ENCODE results near the gene SELENOT.

DNA sequence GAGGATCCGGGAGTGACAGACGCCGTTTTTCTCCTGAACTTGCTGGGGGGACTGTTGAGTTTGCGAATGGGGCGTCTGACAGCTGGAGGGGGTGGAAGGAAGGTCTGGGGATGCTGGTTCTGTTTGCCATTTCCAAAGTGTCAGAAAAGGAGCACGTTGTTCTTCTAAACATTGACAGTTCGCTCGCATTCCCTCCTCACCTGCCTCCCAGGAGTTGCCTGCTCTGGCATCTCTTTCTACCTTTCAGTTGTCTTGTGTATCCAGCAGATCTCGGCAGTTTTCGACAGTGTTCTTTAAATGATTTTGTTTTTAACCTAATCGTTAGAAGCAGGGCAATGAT is 829 bp downstream of the SELENOT start:
- no peak for TF ChIP-seq YY1 (IDR thresholded peaks at IDR 0.05; ENCODE audit: insufficient read depth, insufficient read length)
- TF ChIP-seq ZNF274 (IDR thresholded peaks at IDR 0.05; ENCODE audit: low read depth, low read length), result no peak
- TF ChIP-seq SUZ12 (IDR thresholded peaks at IDR 0.05; ENCODE audit: extremely low read depth, insufficient read depth, insufficient read length), result no peak
